UCSD-AML1 (cell line): ENCODE measurements around the gene ACKR4.
"Not testable (repeated sequence)": the region's sequence is repeated elsewhere in the genome, so short reads cannot be mapped to it uniquely, and the experiment has no call there.

Source experiments
- DNase-seq: peaks from one replicate; lab custom pipeline; 2025; ENCODE audit not compliant: unreplicated experiment; lab: John Stamatoyannopoulos, UW

Gene ACKR4

DNA sequence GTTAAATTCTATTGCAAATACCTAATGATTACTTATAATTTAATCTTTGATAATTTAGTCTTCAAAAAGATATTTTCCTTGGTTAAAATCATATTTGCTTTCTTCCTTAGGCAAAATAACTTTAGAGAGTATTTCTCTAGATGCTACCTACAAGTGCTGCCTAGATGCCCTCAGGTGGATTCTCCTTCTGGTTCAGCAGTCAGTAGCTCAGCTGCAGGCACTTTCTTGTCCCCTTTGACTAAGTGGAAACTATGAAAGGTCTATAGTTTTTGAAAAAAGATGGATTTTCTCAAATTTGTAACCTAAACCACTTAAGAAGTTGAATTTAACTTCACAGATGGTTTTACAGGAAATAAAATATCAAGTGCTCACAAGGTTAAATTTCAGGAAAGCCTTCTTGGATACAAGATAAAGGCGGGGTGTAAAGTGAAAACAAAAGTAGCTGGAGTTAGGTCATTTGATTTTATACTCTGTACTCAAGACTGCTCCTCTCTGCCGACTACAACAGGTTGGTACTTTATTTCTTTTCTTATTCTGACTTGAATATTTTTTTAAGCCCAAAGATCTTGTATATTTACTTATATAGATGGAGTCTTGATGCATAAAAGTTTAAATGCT is at the start of gene ACKR4:
TSS of gene ACKR4 (plus strand) at position 455 of the 618 bp plus-strand sequence. CDS start 3,128 bp downstream, outside the sequence.
- DNase-seq, result no peak

GRCh38 chr3:132549169-132549568 is 47.9 kb upstream of the ACKR4 start:
- DNase-seq, result no peak

DNA sequence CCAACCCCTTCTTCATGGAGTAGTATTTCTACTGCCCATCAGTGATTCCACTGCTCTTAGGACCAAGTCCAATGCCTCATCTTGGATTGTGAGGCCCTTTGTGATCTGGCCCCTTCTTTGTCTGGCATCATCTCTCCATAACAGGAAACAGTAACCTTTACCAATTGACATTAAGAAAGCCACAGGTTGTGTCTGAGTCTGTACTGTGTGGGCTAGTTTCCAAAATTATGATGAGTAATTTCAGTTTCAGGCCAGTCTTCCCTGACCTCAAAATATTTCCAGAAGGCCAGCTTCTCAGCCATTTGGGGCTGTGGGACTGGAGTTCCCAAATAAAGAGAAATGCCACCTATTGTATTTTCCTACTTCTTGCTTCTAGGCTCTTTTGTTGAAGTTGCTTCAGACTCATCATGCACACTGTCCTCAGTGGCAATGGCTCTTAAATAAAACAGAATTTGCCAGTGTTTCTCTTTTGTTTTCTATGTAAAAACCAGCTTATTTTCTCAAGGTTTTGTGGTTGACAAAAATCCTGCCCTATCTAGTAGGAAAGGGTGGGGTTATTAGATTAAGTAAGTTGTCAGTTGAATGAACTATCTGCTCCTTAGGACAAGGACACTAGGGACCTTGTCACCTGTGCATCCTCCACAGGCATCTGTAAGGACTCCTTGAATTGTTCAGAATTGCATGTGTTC is 47.0 kb upstream of the ACKR4 start:
- no peak for DNase-seq

DNA sequence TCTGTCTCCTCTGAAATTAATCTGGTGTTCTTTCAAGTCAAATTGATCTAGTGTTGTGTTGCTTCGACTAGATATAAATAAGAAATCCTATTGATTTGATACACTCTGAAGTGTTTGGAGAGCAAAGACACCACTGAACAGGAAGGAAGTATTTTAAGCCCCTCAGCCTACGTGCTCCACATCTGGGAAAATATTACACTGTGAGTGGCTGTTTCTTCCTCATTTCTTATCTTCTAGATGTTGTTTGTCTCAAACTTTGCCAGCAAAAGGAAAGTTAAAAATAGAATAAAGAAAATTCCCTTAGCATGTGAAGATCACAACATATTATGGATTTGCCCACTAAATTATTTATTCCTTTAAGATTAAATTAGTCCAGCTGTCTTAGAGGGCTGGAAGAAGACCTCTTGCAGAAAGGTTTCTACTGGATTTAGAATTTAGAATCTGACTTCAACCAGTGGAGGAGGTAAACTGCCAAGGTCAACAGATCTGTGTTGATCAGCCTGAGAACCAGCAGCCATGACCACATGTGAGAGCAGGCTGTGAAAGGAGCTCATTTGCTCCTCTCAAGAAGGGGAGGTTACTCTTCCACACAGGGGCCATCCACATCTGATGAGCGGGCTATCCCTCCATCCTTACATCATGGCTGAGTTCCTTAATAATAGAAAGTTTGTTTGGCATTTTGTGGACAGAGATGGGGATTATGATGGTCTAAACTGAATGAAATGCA is 46.3 kb upstream of the ACKR4 start:
- no peak for DNase-seq

DNA sequence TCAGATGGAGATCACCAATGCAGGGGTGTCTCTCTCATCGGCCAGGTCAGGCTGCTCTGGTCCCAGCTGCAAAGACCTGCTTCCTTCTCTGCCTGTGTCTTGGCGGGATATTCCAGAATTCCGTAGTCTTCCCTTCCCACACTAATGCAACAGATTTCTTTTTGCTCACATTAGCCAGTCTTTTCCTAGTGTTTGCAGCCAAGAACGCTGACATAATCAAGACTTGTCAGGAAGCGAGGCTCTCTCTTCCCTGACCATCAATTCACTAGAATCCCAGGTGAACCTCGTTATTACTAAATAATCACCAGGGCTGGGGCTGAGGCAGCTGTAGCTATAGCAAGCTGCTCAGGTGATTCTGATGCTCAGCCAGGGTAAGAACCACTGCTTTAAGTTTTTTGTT is 43.2 kb upstream of the ACKR4 start:
- DNase-seq, result no peak

DNA sequence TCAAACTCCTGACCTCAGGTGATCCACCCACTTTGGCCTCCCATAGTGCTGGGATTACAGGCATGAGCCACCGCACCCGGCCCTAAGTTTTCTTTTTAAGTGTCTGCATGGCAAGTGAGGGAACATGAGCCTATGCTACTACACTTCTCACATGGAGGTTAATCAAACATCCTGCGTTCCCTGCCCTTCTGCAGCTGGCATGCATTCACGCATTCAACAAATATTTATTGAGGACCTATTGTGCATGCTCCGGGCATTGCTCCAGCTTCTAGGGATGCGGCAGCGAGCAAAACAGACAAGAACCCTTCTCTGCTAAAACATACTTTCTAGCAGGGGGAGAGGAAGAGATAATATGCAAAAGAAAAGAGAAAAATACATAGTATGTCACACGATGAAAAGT is 42.6 kb upstream of the ACKR4 start:
- no peak for DNase-seq

DNA sequence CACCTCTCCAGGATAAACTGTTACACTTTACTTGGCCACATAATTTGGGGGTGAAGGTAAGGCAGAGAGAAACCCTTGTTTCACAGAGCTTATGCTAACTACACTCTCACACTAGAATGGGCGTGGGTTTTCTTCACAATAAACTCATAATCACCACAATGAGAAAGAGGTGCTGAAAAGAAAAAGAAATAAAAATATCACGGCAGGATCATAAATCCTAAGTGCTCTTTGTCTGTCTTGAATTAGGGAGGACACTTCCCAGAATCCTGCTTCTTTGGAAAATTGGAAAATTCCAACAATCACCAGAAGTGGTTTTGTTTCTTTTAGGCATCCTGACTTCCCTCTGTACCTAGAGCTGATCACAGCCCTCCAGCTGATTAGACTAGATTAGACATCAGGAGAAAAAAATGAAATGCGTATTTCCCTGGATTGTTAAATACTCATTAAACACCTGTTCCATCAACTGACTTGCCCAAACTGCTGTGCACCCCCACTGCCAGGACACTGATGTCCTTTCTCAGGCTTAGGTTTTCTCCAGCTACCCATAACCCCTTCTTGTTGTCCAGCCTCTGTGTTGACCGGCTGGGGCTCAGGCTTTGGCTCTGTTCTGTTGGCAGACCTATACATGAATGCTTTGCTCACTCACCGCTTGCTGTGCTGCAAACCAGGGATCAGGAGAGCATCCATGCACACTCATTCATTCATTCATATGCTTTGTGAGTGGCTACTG is 41.6 kb upstream of the ACKR4 start:
- no peak for DNase-seq

DNA sequence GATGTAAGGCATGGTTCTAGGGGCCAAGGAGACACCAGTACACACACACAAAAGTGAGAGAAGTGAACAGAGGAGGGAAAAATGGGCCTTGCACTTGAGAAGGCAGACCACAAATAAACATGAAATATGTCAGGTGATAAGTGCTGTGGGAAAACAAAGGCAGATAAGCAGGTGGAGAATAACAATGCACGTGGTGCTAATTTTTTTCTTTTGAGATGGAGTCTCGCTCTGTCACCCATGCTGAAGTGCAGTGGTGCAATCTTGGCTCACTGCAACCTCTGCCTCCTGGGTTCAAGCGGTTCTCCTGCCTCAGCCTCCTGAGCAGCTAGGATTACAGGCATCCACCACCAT is 41.1 kb upstream of the ACKR4 start:
- DNase-seq, result not testable (repeated sequence)

- no peak for DNase-seq
Observed at GRCh38 chr3:132556508-132557159, 40.4 kb upstream of the ACKR4 start.

GRCh38 chr3:132561003-132561402 is 36.1 kb upstream of the ACKR4 start:
- DNase-seq, result no peak

DNA sequence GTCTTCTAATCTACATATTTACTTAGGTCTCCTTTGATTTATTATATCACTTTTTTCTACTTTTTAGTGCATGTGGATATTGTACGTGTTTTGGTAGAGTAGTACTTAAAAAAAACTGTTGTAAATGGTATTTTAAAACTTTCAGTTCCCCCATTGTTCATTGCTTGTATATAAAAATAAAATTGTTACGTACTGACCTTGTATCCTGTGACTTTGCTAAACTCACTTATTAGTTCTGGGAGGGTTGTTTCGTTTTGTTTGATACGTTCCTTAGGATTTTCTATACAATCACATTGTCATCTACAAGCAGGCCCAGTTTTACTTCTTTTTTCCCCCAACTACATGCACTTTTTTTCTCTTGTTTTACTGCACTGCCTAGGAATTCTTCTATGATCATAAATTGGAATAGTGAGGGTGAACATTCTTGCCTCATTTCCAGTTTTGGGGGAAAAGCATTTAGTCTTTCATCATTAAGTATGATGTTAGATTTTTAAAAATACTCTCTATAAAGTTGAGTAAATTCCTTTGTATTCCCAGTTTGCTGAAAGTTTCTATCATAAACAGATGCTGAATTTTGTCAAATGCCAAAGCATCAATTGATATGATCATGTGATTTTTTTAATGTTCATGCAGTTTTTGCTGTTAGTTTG is 33.5 kb upstream of the ACKR4 start:
- no peak for DNase-seq

GRCh38 chr3:132564070-132564465 is 33.0 kb upstream of the ACKR4 start:
- DNase-seq, result no peak

- DNase-seq, result no peak
Observed at GRCh38 chr3:132568422-132568821, 28.6 kb upstream of the ACKR4 start.

DNA sequence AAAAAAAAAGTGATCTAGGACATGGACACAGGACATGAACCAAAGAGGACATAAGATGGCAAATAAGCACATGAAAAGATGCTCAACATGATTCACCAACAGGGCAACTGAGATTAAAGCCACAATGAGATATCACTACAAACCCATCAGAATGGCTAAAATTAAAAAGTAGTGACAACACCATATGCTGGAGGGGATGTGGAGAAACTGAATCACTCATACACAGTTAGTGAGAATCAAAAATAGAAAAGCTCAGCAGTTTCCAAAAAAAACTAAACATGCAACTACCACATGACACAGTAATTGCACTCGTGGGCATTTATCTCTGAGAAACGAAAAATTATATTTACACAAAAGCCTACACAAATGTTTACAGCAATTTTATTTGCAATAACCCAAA is 27.9 kb upstream of the ACKR4 start:
- DNase-seq, result no peak

DNA sequence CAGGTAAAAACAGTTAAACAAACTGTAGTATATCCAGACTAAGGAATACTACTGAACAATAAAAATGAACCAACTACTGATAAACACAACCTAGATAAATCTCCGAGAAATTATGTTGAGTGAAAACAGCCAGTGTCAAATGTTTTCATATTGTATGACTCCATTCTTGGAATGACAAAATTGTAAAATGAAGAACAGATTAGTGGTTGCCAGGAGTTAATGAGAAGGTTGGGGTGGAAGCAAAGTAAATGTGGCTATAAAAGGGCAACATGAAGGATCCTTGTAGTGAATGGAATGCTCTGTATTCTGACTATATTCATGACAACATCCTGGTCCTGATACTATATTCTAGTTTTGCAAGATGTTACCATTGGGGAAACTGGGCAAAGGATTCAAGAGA is 27.5 kb upstream of the ACKR4 start:
- no peak for DNase-seq

GRCh38 chr3:132570016-132570415 is 27.1 kb upstream of the ACKR4 start:
- no peak for DNase-seq

DNA sequence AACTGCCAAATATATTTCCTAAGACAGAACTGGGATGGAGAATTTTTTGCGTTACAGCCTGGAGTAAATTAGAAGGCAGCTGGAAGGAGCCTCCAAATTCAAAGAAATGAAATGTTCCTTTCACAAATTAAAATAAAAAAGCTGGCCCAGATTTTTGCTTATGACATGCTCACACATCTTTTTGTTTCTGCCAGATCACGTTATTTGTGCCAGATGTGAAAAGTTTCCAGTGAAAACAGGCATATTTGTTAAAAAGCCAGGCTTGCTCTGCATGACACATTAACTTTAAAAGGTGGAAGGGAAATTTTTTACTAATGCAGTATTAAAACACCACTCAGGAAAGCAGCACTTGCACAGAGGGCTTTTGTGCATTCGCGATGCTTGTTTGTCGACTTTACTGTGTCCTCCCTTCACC is 23.3 kb upstream of the ACKR4 start:
- no peak for DNase-seq

GRCh38 chr3:132587401-132587800 is 9.7 kb upstream of the ACKR4 start:
- no peak for DNase-seq

DNA sequence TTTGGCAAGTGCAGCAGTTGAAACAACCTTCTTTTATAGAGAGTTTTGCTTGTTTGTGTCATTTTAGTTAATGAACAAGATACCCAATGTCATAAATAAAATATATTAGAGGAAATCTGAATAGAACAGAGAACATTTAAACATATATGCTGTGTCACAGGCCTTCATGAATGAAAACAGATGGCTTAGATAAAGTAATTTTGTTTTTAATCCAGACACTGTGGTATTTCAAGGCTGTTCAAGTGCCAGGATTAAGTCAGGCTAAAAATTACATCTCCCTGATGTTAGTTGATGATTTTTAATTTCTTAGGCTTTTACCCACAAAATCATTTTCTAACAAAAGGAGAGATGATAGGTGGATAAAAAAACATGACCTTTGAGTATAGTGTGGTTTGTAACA is 4.9 kb upstream of the ACKR4 start:
- DNase-seq, result no peak

DNA sequence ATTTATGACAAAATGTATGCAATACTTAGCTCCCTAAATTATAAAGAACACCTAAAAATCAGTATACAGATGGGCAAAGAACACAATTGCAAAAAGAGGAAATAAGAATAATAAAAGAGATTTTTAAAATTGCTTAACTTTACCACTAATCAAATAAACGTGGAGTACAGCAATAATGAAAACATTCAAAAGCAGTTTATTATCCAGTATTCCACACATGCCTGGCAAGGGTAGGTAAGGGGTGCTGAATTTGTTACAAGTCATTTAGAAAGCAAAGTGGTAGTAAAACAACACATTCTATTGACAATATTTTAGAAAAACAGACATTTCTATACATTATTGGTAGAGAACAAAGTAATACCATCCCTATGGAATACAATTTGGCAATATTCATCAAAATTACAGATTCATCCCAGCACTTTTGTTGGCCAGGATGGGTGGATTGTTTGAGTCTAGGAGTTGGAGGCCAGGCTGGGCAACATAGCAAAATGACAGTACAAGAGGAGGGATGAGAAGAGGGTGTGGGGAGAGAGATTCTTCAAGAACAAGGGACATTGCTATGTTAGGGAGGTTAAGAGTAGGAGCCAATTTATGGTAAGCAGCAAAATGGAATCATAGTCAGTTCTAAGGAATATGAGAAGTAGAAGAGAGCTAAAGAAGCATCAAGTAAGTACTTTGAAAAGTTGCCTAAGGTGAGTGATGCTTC is 3.7 kb upstream of the ACKR4 start:
- no peak for DNase-seq
